GM18526 (cell line): ENCODE measurements around the gene MELTF.

Experiments used
- POLR2A ChIP-seq: IDR thresholded peaks from 3 replicates; pipeline ENCODE4 v1.6.1; 2011; ENCODE audit not compliant: insufficient read length; ENCODE audit errors: extremely low read depth

The MELTF gene

GRCh38 chr3:196991581-196992460, 37.8 kb downstream of the MELTF start:
- no peak for TF ChIP-seq POLR2A

- no peak for TF ChIP-seq POLR2A
These were observed 39.0 kb downstream of the MELTF start for GRCh38 chr3:196990601-196991007.

GRCh38 chr3:196989721-196990262, 39.8 kb downstream of the MELTF start:
- TF ChIP-seq POLR2A = no peak

- no peak for TF ChIP-seq POLR2A
These were observed 41.2 kb downstream of the MELTF start for GRCh38 chr3:196988241-196989029.

- no peak for TF ChIP-seq POLR2A
These were observed 42.6 kb downstream of the MELTF start for GRCh38 chr3:196987022-196987421.

GRCh38 chr3:196985954-196986885, 43.4 kb downstream of the MELTF start:
- no peak for TF ChIP-seq POLR2A

GRCh38 chr3:196985298-196985697, 44.3 kb downstream of the MELTF start:
- TF ChIP-seq POLR2A = no peak

- no peak for TF ChIP-seq POLR2A
These were observed 46.4 kb downstream of the MELTF start for GRCh38 chr3:196983186-196983585.

GRCh38 chr3:196981657-196982056, 48.0 kb downstream of the MELTF start:
- no peak for TF ChIP-seq POLR2A

- TF ChIP-seq POLR2A = no peak
These were observed 50.1 kb downstream of the MELTF start for GRCh38 chr3:196979545-196979944.

- TF ChIP-seq POLR2A = no peak
These were observed 52.7 kb downstream of the MELTF start for GRCh38 chr3:196976941-196977340.

GRCh38 chr3:196975349-196975748, 54.3 kb downstream of the MELTF start:
- no peak for TF ChIP-seq POLR2A

GRCh38 chr3:196974661-196975060, 55.0 kb downstream of the MELTF start:
- no peak for TF ChIP-seq POLR2A

- no peak for TF ChIP-seq POLR2A
These were observed 58.4 kb downstream of the MELTF start for GRCh38 chr3:196971094-196971698.
